Heart left ventricle (tissue), 16 donors: ENCODE data around the gene EPHA6. TPM values are rescaled to one million over a fixed set of nuclear protein-coding genes. Genes with fewer than 3 reads are reported as not detected.

Source experiments
- ATAC-seq, 4 donors: fragments of 200-7000 bp; cut with Tn5 transposase; one replicate each; pipeline ENCODE4 v1.9.1; 2020 to 2022; ENCODE audit warnings: moderate library complexity in 4 of 4, mild to moderate bottlenecking in 3 of 4, moderate number of reproducible peaks in 1 of 4
- DNase-seq, 5 donors: peaks; one replicate each; pipeline ENCODE4 v3.0.0-alpha.2; 2020
- H3K27ac ChIP-seq, 12 donors: fragments of 200-600 bp; sonication (generic) in 4 of 12; one replicate each; pipeline versions ENCODE4 v1.5.0 to v1.8.0; 2016 to 2022; ENCODE audit warnings: mild to moderate bottlenecking in 2 of 12
- H3K27me3 ChIP-seq, 9 donors: fragments of 200-600 bp; sonication (generic) in 2 of 9; one replicate each; pipeline versions ENCODE4 v1.5.1 to v1.8.0; 2016 to 2022; ENCODE audit warnings: mild to moderate bottlenecking in 3 of 9
- H3K36me3 ChIP-seq, 9 donors: fragments of 200-600 bp; sonication (generic) in 2 of 9; one replicate each; pipeline versions ENCODE4 v1.5.0 to v1.8.0; 2018 to 2022; ENCODE audit warnings: mild to moderate bottlenecking in 2 of 9
- H3K4me1 ChIP-seq, 12 donors: fragments of 200-600 bp; sonication (generic) in 4 of 12; one replicate each; pipeline versions ENCODE4 v1.5.0 to v1.8.0; 2016 to 2022; ENCODE audit warnings: mild to moderate bottlenecking in 3 of 12
- H3K4me3 ChIP-seq, 12 donors: fragments of 200-600 bp; sonication (generic) in 4 of 12; one replicate each; pipeline versions ENCODE4 v1.5.0 to v1.8.0; 2017 to 2022; ENCODE audit warnings: mild to moderate bottlenecking in 9 of 12, moderate library complexity in 4 of 12
- H3K9me3 ChIP-seq, 12 donors: fragments of 200-600 bp; sonication (generic) in 4 of 12; one replicate each; pipeline versions ENCODE4 v1.5.0 to v1.8.0; 2016 to 2022; ENCODE audit warnings: mild to moderate bottlenecking in 1 of 12
- POLR2A ChIP-seq, 2 donors: fragments of 450-650 bp; IDR thresholded peaks; one replicate each; pipeline ENCODE4 v1.6.1; 2017; ENCODE audit warnings: antibody characterized with exemption in 2 of 2, mild to moderate bottlenecking in 2 of 2, moderate library complexity in 2 of 2
- WGBS, 4 donors: extraction: QIAGEN DNeasy Blood & Tissue Kit in 2 of 4; methylation state at CpG; one replicate each; pipeline versions ENCODE4 v1.1.5 to v1.1.7; 2013 to 2018; 5-methylcytosine and 5-hydroxymethylcytosine counted together
- intact Hi-C, 10 donors: fragments of 100-400 bp; cut with DNase I; formaldehyde crosslinking; loops; one replicate each; pipeline versions ENCODE4 v1.11.1 to v1.14.2; 2022
- polyA plus RNA-seq, 2 donors: library from polyadenylated mRNA; stranded (reverse); fragments of 200-250 nt; gene quantifications; one replicate each; pipeline ENCODE4 v1.2.3, GENCODE V29; 2013
- total RNA-seq, 9 donors: library from RNA; depleted of rRNA in 2 of 9; stranded (reverse); fragments of >200 nt in 2 of 9; fragmentation: NEBNext Ultra II Directional in 3 of 9; extraction: Animal tissue kit (Norgen Biotek cat#: 25700) in 3 of 9; gene quantifications; one replicate each; pipeline versions ENCODE4 v1.1.0 to v1.2.4, GENCODE V29; 2016 to 2023
- TF ChIP-seq, protein P1 (sequence below), 12 donors: fragments of 200-600 bp; sonication (generic) in 4 of 12; IDR thresholded peaks; one replicate each; pipeline versions ENCODE4 v1.5.0 to v1.8.0; 2018 to 2022; ENCODE audit warnings: antibody characterized with exemption in 12 of 12, mild to moderate bottlenecking in 5 of 12
- donor health status: ischemic (EF 13 %, LVEDD 7.1; RV severe dilation, severe dysfunction).
- donor health status: healthy with polysubstance abuse.
- donor health status: DM: no; HTN: yes; CAD: no.
- donor health status: DM: no; HTN: no; CAD: no.
- donor health status: ischemic (EF 25% LVEDD 6.9; RV normal size, moderate dysfunction).
- donor health status: ischemic (EF 25% LVEDD 5.7; RV mildly dilated, moderate dysfunction).
- donor health status: healthy.
- donor health status: DM: yes; HTN: yes; CAD: no.
- donor health status: ischemic (EF 35%, LVEDD 5.7; RV mildly dilated, moderate dysfunction).
- donor health status: nonischemic (EF 11% LVEDD 7.7; RV severe dilation, severe dysfunction).
- donor health status: DM: yes; HTN: yes; CAD: no.
- donor health status: PGD.
- donor health status: ischemic (EF 29% LVEDD 5.4; RV normal size, mild dysfunction).
- donor health status: nonischemic (EF 23%, LVEDD 6.1; RV moderate dilation, normal function).

The EPHA6 gene
- total and polyA plus RNA-seq, 11 donors: 0.28 to 1.2 (median 0.42) TPM; not detected in 6

DNA sequence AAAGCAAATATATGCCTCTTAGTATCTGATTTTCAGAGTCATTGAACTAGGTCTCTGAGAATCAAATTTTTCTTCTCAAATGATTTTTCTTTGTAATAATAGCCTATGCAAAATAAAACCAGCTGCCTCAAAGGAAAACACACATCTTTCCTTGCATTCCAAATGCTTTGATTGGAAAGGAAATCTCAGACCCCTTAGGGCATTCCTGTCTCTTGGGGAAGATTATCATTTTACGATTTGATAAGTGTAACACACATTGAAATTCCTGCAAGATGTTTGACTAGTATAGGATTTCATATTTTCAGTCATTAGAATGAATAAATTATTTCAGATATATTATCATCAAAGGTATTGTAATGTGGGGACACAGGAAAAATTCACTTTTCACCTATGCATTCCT is 244.8 kb downstream of the EPHA6 start:
- intact Hi-C loops: no loop called here
- H3K4me3 ChIP-seq: no peak overlapping the region
- WGBS, 4 donors: 57 to 65% (median 59%) methylated on average over 1 of the region's 1 CpG
- DNase-seq: no peak
- H3K27me3 ChIP-seq: no peaks in the 10 kb centered on the region
- no peak overlapping the region for H3K27ac ChIP-seq
- no peak for TF ChIP-seq POLR2A (IDR thresholded peaks at IDR 0.05)
- TF ChIP-seq, protein P1, sequence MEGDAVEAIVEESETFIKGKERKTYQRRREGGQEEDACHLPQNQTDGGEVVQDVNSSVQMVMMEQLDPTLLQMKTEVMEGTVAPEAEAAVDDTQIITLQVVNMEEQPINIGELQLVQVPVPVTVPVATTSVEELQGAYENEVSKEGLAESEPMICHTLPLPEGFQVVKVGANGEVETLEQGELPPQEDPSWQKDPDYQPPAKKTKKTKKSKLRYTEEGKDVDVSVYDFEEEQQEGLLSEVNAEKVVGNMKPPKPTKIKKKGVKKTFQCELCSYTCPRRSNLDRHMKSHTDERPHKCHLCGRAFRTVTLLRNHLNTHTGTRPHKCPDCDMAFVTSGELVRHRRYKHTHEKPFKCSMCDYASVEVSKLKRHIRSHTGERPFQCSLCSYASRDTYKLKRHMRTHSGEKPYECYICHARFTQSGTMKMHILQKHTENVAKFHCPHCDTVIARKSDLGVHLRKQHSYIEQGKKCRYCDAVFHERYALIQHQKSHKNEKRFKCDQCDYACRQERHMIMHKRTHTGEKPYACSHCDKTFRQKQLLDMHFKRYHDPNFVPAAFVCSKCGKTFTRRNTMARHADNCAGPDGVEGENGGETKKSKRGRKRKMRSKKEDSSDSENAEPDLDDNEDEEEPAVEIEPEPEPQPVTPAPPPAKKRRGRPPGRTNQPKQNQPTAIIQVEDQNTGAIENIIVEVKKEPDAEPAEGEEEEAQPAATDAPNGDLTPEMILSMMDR (IDR thresholded peaks at IDR 0.05): no peak
- H3K36me3 ChIP-seq: no peaks in the 10 kb centered on the region
- no peaks in the 10 kb centered on the region for H3K4me1 ChIP-seq
- no peak for ATAC-seq
- peaks cover 0 to 31% (median 5%) of the 10 kb centered on the region in 12 donors for H3K9me3 ChIP-seq

GRCh38 chr3:97066531-97066930 is 252.1 kb downstream of the EPHA6 start:
- Histone ChIP-seq H3K4me1 (no peaks in the 10 kb centered on the region), H3K27me3 (no peaks in the 10 kb centered on the region), H3K36me3 (no peaks in the 10 kb centered on the region), H3K27ac (no peak overlapping the region), H3K9me3 (peaks cover 0 to 17% (median 5%) of the 10 kb centered on the region in 12 donors), H3K4me3 (no peak overlapping the region)
- DNase-seq (no peak), ATAC-seq (no peak)
- intact Hi-C loops: no loop called here
- 4 to 13% (median 7%) methylated on average over 1 of the region's 1 CpG for WGBS, 4 donors
- no peak for TF ChIP-seq POLR2A (IDR thresholded peaks at IDR 0.05)
- TF ChIP-seq, protein P1 (IDR thresholded peaks at IDR 0.05): no peak

DNA sequence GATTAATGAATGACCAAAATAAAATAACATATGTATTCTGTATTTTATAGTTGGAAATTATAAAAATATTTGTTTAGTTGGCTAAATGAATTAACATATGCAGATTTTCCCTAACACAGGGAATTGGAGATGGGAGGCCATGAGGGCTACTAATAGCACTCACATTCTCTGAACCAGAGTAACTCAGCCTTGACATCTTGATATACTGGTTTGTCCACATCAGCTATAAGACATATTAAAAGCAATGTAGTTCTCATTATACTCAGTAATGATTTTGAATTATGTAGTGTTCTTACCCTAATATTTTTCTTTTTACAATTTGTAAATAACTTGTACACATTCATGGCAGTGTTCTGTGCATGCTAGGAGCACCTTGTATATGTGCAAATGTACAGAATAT is 255.9 kb downstream of the EPHA6 start:
- TF ChIP-seq, protein P1 (IDR thresholded peaks at IDR 0.05): no peak
- TF ChIP-seq POLR2A (IDR thresholded peaks at IDR 0.05): no peak

DNA sequence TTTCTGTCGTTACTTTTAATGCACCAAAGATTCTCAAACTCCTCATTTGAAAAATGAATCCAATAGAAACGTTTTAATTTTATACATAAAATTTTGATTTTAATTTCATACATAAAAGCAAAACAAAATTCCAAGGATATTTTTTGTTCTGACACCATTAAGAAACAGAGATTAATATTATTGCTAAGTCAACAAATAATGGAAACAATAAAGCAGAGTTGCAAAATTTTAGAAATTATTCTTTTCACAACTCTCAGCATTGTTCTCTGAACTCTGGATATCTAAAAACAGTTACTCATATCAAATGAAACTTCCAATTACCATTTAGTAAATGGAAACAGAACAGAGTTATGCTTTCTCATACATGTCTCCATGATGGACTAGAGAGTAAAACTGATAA is 260.2 kb downstream of the EPHA6 start:
- no peak overlapping the region for H3K4me3 ChIP-seq
- H3K27me3 ChIP-seq: no peaks in the 10 kb centered on the region
- H3K36me3 ChIP-seq: no peaks in the 10 kb centered on the region
- H3K4me1 ChIP-seq: no peaks in the 10 kb centered on the region
- TF ChIP-seq POLR2A (IDR thresholded peaks at IDR 0.05): no peak
- TF ChIP-seq, protein P1 (IDR thresholded peaks at IDR 0.05): no peak
- no peak overlapping the region for H3K27ac ChIP-seq
- H3K9me3 ChIP-seq: peaks cover 0 to 3% (median 0%) of the 10 kb centered on the region in 12 donors
- ATAC-seq (no peak), DNase-seq (no peak)
- intact Hi-C loops: no loop called here
- 58 to 71% (median 63%) methylated on average over 2 of the region's 2 CpGs for WGBS, 4 donors

More for the DNA sequence above, 255.9 kb downstream of the EPHA6 start:
- ATAC-seq (no peak), DNase-seq (no peak)
- Histone ChIP-seq H3K27ac (no peak overlapping the region), H3K4me3 (no peak overlapping the region), H3K9me3 (no peaks in the 10 kb centered on the region), H3K4me1 (no peaks in the 10 kb centered on the region), H3K27me3 (no peaks in the 10 kb centered on the region), H3K36me3 (no peaks in the 10 kb centered on the region)
- intact Hi-C loops: no loop called here
